Upper lobe of left lung (tissue), 4 donors: ENCODE results near the gene PLSCR4.

Experiments used
- CTCF ChIP-seq, 6 experiments: fragments of 450-650 bp in 4 of 6; fragments of 200-600 bp in 2 of 6; sonication (generic) in 2 of 6; IDR thresholded peaks; one replicate each; pipeline ENCODE4 v1.5.1; 2016 to 2019; ENCODE audit warnings: antibody characterized with exemption in 6 of 6
- POLR2A ChIP-seq, 4 donors: fragments of 450-650 bp; IDR thresholded peaks; one replicate each; pipeline ENCODE4 v1.5.1; 2016 to 2017; ENCODE audit warnings: antibody characterized with exemption in 4 of 4, mild to moderate bottlenecking in 2 of 4

- TF ChIP-seq CTCF (IDR thresholded peaks at IDR 0.05), result no peak
- no peak for TF ChIP-seq POLR2A (IDR thresholded peaks at IDR 0.05)
These were observed 55.3 kb downstream of the PLSCR4 start for GRCh38 chr3:146195605-146196004.
